Fibroblast of mammary gland (primary cell): Measurements from ENCODE around the gene ACTMAP.

Source experiments
- DNase-seq: peaks from one replicate; pipeline ENCODE4 v3.0.0-alpha.2; 2010; ENCODE audit warnings: low read depth
- H3K4me3 ChIP-seq: 2 replicates; pipeline ENCODE4 v1.5.1; 2011; ENCODE audit warnings: low read depth, mild to moderate bottlenecking, low read length, moderate library complexity; ENCODE audit not compliant: control insufficient read depth
- TF ChIP-seq, protein P1 (sequence below): conservative IDR thresholded peaks from 2 replicates; pipeline ENCODE4 v1.5.1; 2011; ENCODE audit warnings: low read depth, low read length, inconsistent platforms; ENCODE audit not compliant: control insufficient read depth, insufficient read depth

Gene ACTMAP

DNA sequence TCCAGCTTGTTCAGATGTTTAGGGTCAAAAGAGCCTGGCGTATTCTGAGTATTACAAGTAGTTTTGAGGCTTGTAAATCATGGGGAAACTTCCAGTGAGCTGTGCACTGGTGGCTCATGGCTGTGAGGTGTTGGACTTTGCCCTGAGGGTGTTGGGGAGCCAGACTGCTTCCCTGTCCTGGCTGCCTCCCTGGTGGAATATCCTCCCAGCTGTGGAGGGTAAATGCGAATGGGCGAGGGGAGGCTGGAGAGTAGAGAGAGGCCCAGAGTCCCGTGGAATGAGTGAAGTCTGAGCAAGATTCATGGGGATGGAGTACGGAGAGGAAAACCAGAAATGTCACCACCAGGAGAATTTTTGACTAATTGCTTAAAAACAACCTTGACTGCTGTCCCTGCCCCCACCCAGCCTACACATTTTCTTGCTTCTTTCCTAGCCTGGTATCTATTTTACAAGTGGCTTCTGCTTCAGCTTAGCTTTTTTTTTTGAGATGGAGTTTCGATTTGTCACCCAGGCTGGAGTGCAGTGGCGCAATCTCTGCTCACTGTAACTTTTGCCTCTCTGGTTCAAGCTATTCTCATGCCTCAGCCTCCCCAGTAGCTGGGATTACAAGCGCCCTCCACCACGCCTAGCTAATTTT lies 4.5 kb upstream of the ACTMAP start:
- peak; percentile 36 for DNase-seq
- TF ChIP-seq, protein P1, sequence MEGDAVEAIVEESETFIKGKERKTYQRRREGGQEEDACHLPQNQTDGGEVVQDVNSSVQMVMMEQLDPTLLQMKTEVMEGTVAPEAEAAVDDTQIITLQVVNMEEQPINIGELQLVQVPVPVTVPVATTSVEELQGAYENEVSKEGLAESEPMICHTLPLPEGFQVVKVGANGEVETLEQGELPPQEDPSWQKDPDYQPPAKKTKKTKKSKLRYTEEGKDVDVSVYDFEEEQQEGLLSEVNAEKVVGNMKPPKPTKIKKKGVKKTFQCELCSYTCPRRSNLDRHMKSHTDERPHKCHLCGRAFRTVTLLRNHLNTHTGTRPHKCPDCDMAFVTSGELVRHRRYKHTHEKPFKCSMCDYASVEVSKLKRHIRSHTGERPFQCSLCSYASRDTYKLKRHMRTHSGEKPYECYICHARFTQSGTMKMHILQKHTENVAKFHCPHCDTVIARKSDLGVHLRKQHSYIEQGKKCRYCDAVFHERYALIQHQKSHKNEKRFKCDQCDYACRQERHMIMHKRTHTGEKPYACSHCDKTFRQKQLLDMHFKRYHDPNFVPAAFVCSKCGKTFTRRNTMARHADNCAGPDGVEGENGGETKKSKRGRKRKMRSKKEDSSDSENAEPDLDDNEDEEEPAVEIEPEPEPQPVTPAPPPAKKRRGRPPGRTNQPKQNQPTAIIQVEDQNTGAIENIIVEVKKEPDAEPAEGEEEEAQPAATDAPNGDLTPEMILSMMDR: no peak
- no peak overlapping the region for H3K4me3 ChIP-seq

DNA sequence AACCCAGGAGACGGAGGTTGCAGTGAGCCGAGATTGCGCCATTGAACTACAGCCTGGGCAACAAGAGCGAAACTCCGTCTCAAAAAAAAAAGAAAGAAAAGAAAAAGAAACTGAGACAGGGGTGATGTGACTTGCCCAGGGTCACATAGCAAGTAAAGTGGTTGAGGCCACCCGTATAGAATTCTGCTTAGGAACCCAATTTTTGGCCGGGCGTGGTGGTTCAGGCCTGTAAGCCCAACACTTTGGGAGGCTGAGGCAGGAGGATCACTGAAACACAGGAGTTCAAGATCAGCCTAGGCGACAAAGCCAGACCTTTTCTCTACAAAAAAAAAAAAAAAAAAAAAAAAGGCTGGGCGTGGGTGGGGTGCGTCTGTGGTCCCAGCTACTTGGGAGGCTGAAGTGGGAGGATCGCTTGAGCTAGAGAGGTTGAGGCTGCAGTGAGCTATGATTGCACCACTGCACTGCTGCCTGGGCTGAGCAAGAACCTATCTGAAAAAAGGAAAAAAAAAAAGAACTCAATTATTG lies 2.0 kb upstream of the ACTMAP start:
- DNase-seq: no peak
- TF ChIP-seq, protein P1: no peak
- H3K4me3 ChIP-seq: peak overlapping the region; percentile 79

DNA sequence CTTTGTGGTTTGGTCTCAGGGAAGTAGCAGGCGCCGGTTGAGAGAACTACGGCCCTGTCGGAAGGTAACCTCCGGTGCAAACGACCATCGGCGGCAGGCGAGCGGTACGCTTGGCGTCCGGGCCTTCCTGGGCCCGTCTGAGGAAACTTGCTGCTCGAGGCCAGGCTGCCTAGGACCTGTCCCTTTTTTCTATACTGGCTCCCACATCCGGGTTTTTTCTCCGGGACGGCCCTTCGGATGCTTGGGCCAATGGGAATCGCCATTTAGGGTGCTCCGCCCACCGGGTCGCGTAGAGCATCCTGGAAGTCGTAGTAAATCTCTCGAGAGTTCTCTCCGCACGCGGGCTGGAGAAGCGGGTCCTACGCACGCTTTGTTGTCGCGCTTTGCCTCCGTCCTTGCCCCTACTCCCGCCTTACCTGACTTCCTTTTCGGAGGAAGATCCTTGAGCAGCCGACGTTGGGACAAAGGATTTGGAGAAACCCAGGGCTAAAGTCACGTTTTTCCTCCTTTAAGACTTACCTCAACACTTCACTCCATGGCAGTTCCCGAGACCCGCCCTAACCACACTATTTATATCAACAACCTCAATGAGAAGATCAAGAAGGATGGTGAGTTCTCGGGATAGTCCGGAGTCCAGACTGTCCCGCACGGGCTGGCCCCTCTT lies 729 bp upstream of the ACTMAP start, which contains the start of gene SNRPA:
Gene SNRPA (plus strand): TSS at position 330 of the 664 bp plus-strand sequence. CDS start 206 bp downstream, at position 536.
- TF ChIP-seq, protein P1: no peak
- peak within 1 kb of the TSS; percentile 79 for H3K4me3 ChIP-seq
- DNase-seq: peak; percentile 97

DNA sequence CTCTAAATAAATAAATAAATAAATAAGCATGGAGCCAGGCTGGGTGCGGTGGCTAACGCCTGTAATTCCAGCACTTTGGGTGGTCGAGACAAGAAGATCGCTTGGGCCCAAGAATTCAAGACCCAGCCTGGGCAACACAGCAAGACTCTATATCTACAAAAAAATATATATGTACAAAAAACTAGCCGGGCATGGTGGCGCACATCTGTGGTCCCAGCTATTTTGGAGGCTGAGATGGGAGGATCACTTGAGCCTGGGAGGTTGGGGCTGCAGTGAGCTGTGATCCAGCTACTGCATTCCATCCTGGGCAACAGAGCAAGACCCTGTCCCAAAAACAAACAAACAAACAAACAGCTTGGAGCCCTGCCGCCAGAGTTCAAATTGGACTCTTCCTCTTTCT lies 2.7 kb downstream of the ACTMAP start:
- TF ChIP-seq, protein P1: no peak
- H3K4me3 ChIP-seq: no peak overlapping the region

DNA sequence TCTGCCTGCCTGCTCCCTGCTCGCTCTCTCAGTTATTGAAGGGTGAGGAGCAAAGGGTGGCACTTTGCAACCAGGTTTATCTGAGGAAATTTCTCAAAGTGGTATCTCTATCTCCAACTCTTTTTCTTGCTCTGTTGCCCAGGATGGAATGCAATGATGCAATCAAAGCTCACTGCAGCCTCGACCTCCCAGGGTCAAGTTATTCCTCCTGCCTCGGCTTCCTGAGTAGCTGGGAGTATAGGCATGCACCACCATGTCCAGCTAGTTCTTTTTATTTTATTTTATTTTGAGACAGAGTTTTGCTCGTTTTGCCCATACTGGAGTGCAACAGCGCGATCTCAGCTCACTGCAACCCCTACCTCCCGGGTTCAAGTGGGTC lies 4.9 kb downstream of the ACTMAP start:
- DNase-seq: peak; percentile 51
- H3K4me3 ChIP-seq: no peak overlapping the region
- TF ChIP-seq, protein P1: no peak

More for the DNA sequence above, 2.7 kb downstream of the ACTMAP start:
- DNase-seq: no peak

DNA sequence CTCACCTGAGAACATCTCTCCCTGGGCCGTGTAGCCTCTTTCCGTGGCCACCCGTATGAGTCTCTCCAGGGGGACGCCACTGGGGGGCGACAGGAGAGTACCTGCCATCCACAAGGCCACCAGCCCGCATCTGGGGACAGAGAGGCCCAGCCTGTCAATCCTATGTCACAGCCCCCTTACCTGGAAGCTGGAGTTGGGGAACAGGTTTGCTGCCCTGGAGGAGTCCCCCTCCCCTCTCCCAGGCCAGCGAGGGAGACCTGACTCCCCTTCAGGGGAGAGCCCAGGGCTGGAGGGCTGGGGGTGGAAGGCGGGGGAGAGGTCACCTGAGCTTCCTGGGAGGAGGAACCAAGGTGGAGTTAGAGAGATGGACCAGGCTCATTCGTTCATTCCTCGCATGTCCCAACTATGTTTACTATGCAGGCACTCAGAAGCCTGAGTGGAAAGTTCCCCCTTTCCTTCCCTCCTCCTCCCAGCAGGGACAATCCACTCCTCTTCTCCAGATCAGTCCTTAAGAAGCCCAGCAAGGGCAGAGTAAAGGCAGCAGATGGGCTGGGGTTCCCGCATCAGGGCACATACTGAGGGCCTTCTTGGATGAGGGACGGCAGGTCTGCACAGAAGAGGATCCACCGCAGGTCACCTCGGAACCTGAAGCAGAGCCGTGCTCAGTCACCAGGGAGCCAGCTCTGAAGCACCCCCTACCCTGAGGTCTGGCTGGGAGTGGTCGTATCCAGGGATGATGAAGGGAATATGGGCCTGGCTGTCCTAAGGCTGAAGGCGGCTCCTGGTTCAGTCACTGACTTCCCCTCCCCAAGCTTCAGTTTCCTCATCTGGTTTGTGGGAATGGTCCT lies 5.5 kb downstream of the ACTMAP start:
- H3K4me3 ChIP-seq: no peak overlapping the region
- no peak for DNase-seq
- TF ChIP-seq, protein P1: no peak
